Esophagus squamous epithelium (tissue), 5 donors: ENCODE results near the gene LDLRAD4. TPM values are rescaled to one million over a fixed set of nuclear protein-coding genes. Genes with fewer than 3 reads are reported as not detected.

Experiments used
- DNase-seq: peaks from one replicate; lab custom pipeline; 2025; lab: John Stamatoyannopoulos, UW
- H3K27ac ChIP-seq, 4 donors: fragments of 200-600 bp; sonication (generic); one replicate each; pipeline ENCODE4 v1.5.1; 2016 to 2019; ENCODE audit warnings: mild to moderate bottlenecking in 1 of 4
- H3K27me3 ChIP-seq, 4 donors: fragments of 200-600 bp; sonication (generic); 1 replicate in 3 of 4; 2 replicates in 1 of 4; pipeline versions ENCODE4 v1.5.1 to v1.6.0; 2017 to 2021; ENCODE audit warnings: antibody characterized with exemption in 1 of 4
- H3K36me3 ChIP-seq, 3 donors: fragments of 200-600 bp; sonication (generic); one replicate each; pipeline ENCODE4 v1.5.1; 2016 to 2019
- H3K4me1 ChIP-seq, 3 donors: fragments of 200-600 bp; sonication (generic); one replicate each; pipeline ENCODE4 v1.5.1; 2017 to 2019
- H3K4me3 ChIP-seq, 4 donors: fragments of 200-600 bp; sonication (generic); 1 replicate in 3 of 4; 2 replicates in 1 of 4; pipeline ENCODE4 v1.5.1; 2016 to 2019; ENCODE audit warnings: mild to moderate bottlenecking in 2 of 4, moderate library complexity in 1 of 4
- H3K9me3 ChIP-seq, 3 donors: fragments of 200-600 bp; sonication (generic); one replicate each; pipeline ENCODE4 v1.5.1; 2016 to 2019
- POLR2A ChIP-seq, 4 donors: fragments of 450-650 bp; IDR thresholded peaks; one replicate each; pipeline ENCODE4 v1.6.1; 2017; ENCODE audit warnings: antibody characterized with exemption in 4 of 4, mild to moderate bottlenecking in 4 of 4, moderate library complexity in 3 of 4
- WGBS, 2 donors: methylation state at CpG; one replicate each; pipeline ENCODE4 v1.1.5; 2018; 5-methylcytosine and 5-hydroxymethylcytosine counted together
- intact Hi-C: fragments of 100-400 bp; cut with DNase I; formaldehyde crosslinking; loops from one replicate; pipeline ENCODE4 v1.15.0; 2022
- total RNA-seq, 4 donors: library from RNA; depleted of rRNA; stranded (reverse); fragments of >200 nt; gene quantifications; one replicate each; pipeline ENCODE4 v1.1.0, GENCODE V29; 2016
- TF ChIP-seq, protein P1 (sequence below), 6 experiments: fragments of 450-650 bp in 4 of 6; fragments of 200-600 bp in 2 of 6; sonication (generic) in 2 of 6; IDR thresholded peaks; one replicate each; pipeline ENCODE4 v1.5.1; 2016 to 2019; ENCODE audit warnings: antibody characterized with exemption in 6 of 6, mild to moderate bottlenecking in 4 of 6, moderate library complexity in 4 of 6
- donor health status: DM: yes; HTN: yes; CAD: no.

The LDLRAD4 gene
- total RNA-seq, 4 donors from 2014 or later: 0.91 to 17.9 (median 6.8) TPM

GRCh38 chr18:13183359-13183758 is 35.2 kb upstream of the LDLRAD4 start:
- Histone ChIP-seq H3K4me3 (no peak overlapping the region), H3K36me3 (no peaks in the 10 kb centered on the region), H3K4me1 (no peaks in the 10 kb centered on the region), H3K27ac (no peak overlapping the region), H3K9me3 (no peaks in the 10 kb centered on the region), H3K27me3 (no peaks in the 10 kb centered on the region)
- 64 to 73% methylated on average over 5 of the region's 5 CpGs for WGBS, 2 donors
- no peak for DNase-seq
- TF ChIP-seq, protein P1, sequence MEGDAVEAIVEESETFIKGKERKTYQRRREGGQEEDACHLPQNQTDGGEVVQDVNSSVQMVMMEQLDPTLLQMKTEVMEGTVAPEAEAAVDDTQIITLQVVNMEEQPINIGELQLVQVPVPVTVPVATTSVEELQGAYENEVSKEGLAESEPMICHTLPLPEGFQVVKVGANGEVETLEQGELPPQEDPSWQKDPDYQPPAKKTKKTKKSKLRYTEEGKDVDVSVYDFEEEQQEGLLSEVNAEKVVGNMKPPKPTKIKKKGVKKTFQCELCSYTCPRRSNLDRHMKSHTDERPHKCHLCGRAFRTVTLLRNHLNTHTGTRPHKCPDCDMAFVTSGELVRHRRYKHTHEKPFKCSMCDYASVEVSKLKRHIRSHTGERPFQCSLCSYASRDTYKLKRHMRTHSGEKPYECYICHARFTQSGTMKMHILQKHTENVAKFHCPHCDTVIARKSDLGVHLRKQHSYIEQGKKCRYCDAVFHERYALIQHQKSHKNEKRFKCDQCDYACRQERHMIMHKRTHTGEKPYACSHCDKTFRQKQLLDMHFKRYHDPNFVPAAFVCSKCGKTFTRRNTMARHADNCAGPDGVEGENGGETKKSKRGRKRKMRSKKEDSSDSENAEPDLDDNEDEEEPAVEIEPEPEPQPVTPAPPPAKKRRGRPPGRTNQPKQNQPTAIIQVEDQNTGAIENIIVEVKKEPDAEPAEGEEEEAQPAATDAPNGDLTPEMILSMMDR (IDR thresholded peaks at IDR 0.05): no peak
- no peak for TF ChIP-seq POLR2A (IDR thresholded peaks at IDR 0.05)
- intact Hi-C loops: no loop called here

DNA sequence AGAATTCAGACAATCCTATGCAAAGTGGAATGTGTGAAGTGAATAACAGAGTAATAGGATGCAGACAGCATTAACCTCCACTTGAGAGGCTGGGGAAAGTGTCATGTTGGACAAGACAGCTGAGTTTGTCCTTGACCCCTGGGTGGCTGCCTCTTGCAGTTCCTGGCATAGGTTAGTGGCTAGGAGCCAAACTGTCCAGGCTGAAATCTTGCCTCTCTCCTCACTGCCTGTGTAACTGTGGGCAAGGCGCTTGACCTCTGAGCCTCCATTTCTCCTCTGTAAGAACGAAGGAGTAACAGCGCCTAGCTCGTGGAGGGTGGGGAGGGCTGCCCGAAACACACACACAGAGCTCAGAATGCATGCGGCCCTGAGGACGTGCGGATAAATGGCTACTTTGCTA is 34.8 kb upstream of the LDLRAD4 start:
- intact Hi-C loops: no loop called here
- Histone ChIP-seq H3K4me1 (no peaks in the 10 kb centered on the region), H3K4me3 (no peak overlapping the region), H3K36me3 (no peaks in the 10 kb centered on the region), H3K9me3 (no peaks in the 10 kb centered on the region), H3K27me3 (no peaks in the 10 kb centered on the region), H3K27ac (no peak overlapping the region)
- 100% methylated on average over 1 of the region's 8 CpGs; no CpG with 5 or more reads in 1 of the 2 donors for WGBS, 2 donors
- TF ChIP-seq, protein P1 (IDR thresholded peaks at IDR 0.05): no peak
- no peak for TF ChIP-seq POLR2A (IDR thresholded peaks at IDR 0.05)
- no peak for DNase-seq

DNA sequence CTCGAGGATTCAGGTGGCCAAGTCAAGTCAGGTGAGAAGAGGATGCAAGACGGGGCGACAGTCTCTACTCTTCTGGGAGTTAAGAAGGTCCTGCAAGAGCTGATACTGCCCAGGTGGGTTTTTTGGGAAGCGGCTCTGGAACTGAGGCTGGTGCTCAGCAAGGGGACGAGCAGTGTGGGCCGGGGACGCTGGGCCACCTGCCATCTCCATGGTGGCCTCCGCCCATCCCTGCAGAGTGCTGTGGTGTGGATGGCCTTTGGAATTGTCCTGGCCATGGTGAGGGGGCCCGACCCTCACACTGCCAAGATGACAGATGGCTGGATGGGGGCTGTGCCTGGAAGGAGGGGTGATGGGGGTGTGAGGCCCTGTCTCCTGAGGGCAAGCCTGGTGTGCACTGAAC is 34.2 kb upstream of the LDLRAD4 start:
- intact Hi-C loops: no loop called here
- Histone ChIP-seq H3K27ac (no peak overlapping the region), H3K9me3 (no peaks in the 10 kb centered on the region), H3K27me3 (no peaks in the 10 kb centered on the region), H3K4me1 (no peaks in the 10 kb centered on the region), H3K36me3 (no peaks in the 10 kb centered on the region), H3K4me3 (no peak overlapping the region)
- TF ChIP-seq POLR2A (IDR thresholded peaks at IDR 0.05): no peak
- TF ChIP-seq, protein P1 (IDR thresholded peaks at IDR 0.05): no peak
- WGBS, 2 donors: 74 to 93% methylated on average over 8 of the region's 9 CpGs
- no peak for DNase-seq

DNA sequence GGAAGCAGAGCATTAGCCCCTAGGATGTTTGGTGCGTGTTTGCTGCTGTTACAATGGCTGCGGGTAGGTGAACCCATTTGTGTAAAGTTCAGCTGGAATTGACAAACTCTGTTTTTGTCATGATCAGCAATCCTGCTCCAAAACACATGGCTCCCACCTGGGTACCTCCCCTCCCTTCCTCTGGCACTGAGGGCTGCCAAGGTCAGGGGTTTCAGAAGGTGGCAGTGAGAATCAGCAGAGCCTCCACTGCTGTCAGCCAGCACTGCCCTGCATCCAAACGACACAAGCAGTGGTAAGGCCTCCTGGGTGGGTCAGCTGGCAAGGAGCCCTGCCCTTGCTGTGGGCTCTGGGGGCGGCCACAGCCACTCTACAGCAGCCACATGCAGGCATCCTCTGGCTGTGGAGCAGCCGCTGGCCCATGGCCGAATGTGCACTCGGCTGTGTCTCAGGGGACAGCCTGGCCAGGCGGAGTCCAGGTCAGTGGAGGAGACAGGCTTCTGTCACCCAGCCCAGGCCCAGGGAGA is 32.8 kb upstream of the LDLRAD4 start:
- DNase-seq: no peak

GRCh38 chr18:13186687-13187086 is 31.9 kb upstream of the LDLRAD4 start:
- no peak for DNase-seq
- WGBS, 2 donors: 67 to 100% methylated on average over 2 to 3 of the region's 6 CpGs
- H3K4me1 ChIP-seq: no peaks in the 10 kb centered on the region
- H3K9me3 ChIP-seq: no peaks in the 10 kb centered on the region
- no peaks in the 10 kb centered on the region for H3K36me3 ChIP-seq
- intact Hi-C loops: no loop called here
- no peak overlapping the region for H3K27ac ChIP-seq
- TF ChIP-seq, protein P1 (IDR thresholded peaks at IDR 0.05): no peak
- no peak for TF ChIP-seq POLR2A (IDR thresholded peaks at IDR 0.05)
- no peak overlapping the region for H3K4me3 ChIP-seq
- no peaks in the 10 kb centered on the region for H3K27me3 ChIP-seq

More for the DNA sequence above, 32.8 kb upstream of the LDLRAD4 start:
- H3K36me3 ChIP-seq: no peaks in the 10 kb centered on the region
- no peak overlapping the region for H3K4me3 ChIP-seq
- intact Hi-C loops: no loop called here
- WGBS, 2 donors: 68 to 100% methylated on average over 2 to 3 of the region's 8 CpGs
- TF ChIP-seq POLR2A (IDR thresholded peaks at IDR 0.05): no peak
- TF ChIP-seq, protein P1 (IDR thresholded peaks at IDR 0.05): no peak
- no peaks in the 10 kb centered on the region for H3K27me3 ChIP-seq
- no peaks in the 10 kb centered on the region for H3K9me3 ChIP-seq
- no peaks in the 10 kb centered on the region for H3K4me1 ChIP-seq
- H3K27ac ChIP-seq: no peak overlapping the region
